Measurements from ENCODE around the gene DIDO1.

- TF ChIP-seq CTCF (IDR thresholded peaks at IDR 0.05) (no peak), POLR2AphosphoS5 (IDR thresholded peaks at IDR 0.05) (no peak), EP300 (IDR thresholded peaks at IDR 0.05) (no peak), POLR2A (IDR thresholded peaks at IDR 0.05) (no peak)
Measured at GRCh38 chr20:62880147-62880934, 46.0 kb downstream of the DIDO1 start.
